RCC 7860 (cell line): ENCODE results near the gene GALNT9.

ENCODE experiments used
- DNase-seq: peaks from one replicate; pipeline ENCODE4 v3.0.0-alpha.2; 2015; ENCODE audit warnings: low spot score
- FAIRE-seq: peaks from 2 replicates; lab custom pipeline; 2012; peaks lifted over from hg19 to GRCh38; lab: Jason Lieb, UNC

The GALNT9 gene

GRCh38 chr12:132345126-132345525 is 15.7 kb upstream of the GALNT9 start:
- FAIRE-seq (no peak), DNase-seq (no peak)

GRCh38 chr12:132344601-132345000 is 15.2 kb upstream of the GALNT9 start:
- FAIRE-seq (no peak), DNase-seq (no peak)

- FAIRE-seq, result no peak
- DNase-seq, result no peak
Measured at GRCh38 chr12:132344181-132344580, 14.8 kb upstream of the GALNT9 start.

GRCh38 chr12:132343294-132344004 is 14.1 kb upstream of the GALNT9 start:
- no peak for DNase-seq
- FAIRE-seq, result no peak

GRCh38 chr12:132342251-132343227 is 13.2 kb upstream of the GALNT9 start:
- DNase-seq (no peak), FAIRE-seq (no peak)

- DNase-seq, result no peak
- FAIRE-seq, result no peak
Measured at GRCh38 chr12:132341318-132342050, 12.1 kb upstream of the GALNT9 start.

- FAIRE-seq, result no peak
Measured at GRCh38 chr12:132340266-132341035, 11.1 kb upstream of the GALNT9 start.

GRCh38 chr12:132339856-132340255 is 10.5 kb upstream of the GALNT9 start:
- FAIRE-seq (no peak), DNase-seq (no peak)

More at GRCh38 chr12:132340266-132341035, 11.1 kb upstream of the GALNT9 start:
- no peak for DNase-seq

GRCh38 chr12:132338781-132339180 is 9.4 kb upstream of the GALNT9 start:
- no peak for DNase-seq
- FAIRE-seq, result no peak

GRCh38 chr12:132338311-132338710 is 8.9 kb upstream of the GALNT9 start:
- DNase-seq (no peak), FAIRE-seq (no peak)

GRCh38 chr12:132337557-132337956 is 8.2 kb upstream of the GALNT9 start:
- DNase-seq (no peak), FAIRE-seq (no peak)

- FAIRE-seq, result no peak
Measured at GRCh38 chr12:132336451-132337413, 7.3 kb upstream of the GALNT9 start.

GRCh38 chr12:132335179-132335756 is 5.9 kb upstream of the GALNT9 start:
- DNase-seq (no peak), FAIRE-seq (no peak)

More at GRCh38 chr12:132336451-132337413, 7.3 kb upstream of the GALNT9 start:
- DNase-seq, result no peak

- DNase-seq (no peak), FAIRE-seq (no peak)
Measured at GRCh38 chr12:132333766-132334165, 4.4 kb upstream of the GALNT9 start.

- DNase-seq (no peak), FAIRE-seq (no peak)
Measured at GRCh38 chr12:132333273-132333672, 3.9 kb upstream of the GALNT9 start.

GRCh38 chr12:132330549-132330881 is 1.1 kb upstream of the GALNT9 start:
- no peak for FAIRE-seq
- no peak for DNase-seq

- FAIRE-seq, result no peak
- no peak for DNase-seq
Measured at GRCh38 chr12:132329720-132330548, 545 bp upstream of the GALNT9 start.
